VCaP (cell line): Measurements from ENCODE around the gene ABHD12.

Experiments used
- H3K27ac ChIP-seq: fragments of 450-650 bp; 2 replicates; pipeline ENCODE4 v1.5.1; 2017
- CTCF ChIP-seq: fragments of 450-650 bp; conservative IDR thresholded peaks from 2 replicates; pipeline ENCODE4 v1.5.1; 2017; ENCODE audit warnings: mild to moderate bottlenecking, moderate library complexity

Gene ABHD12

GRCh38 chr20:25286917-25287316, 103.7 kb downstream of the ABHD12 start:
- TF ChIP-seq CTCF = no peak

GRCh38 chr20:25285856-25286798, 104.5 kb downstream of the ABHD12 start:
- no peak overlapping the region for H3K27ac ChIP-seq
- TF ChIP-seq CTCF = no peak

More at GRCh38 chr20:25286917-25287316, 103.7 kb downstream of the ABHD12 start:
- no peak overlapping the region for H3K27ac ChIP-seq

GRCh38 chr20:25285091-25285647, 105.5 kb downstream of the ABHD12 start:
- TF ChIP-seq CTCF = no peak
- H3K27ac ChIP-seq = no peak overlapping the region

- TF ChIP-seq CTCF = no peak
- no peak overlapping the region for H3K27ac ChIP-seq
Observed at GRCh38 chr20:25284131-25284601, 106.5 kb downstream of the ABHD12 start.

- TF ChIP-seq CTCF = no peak
- no peak overlapping the region for H3K27ac ChIP-seq
Observed at GRCh38 chr20:25283221-25283951, 107.2 kb downstream of the ABHD12 start.

GRCh38 chr20:25282796-25283195, 107.8 kb downstream of the ABHD12 start:
- H3K27ac ChIP-seq = peak overlapping the region; percentile 94; the same call in 1 of the 2 replicates
- TF ChIP-seq CTCF = no peak
